PC-9 (cell line): ENCODE results near the gene PIK3CG. TPM values are rescaled to one million over a fixed set of nuclear protein-coding genes. Genes with fewer than 3 reads are reported as not detected.

Experiments
- BruUV-seq: library from RNA; stranded (reverse); fragments of 400-500 nt; replicated peaks from 2 replicates; lab custom pipeline; 2021; lab: Mats Ljungman, UMichigan
- CTCF ChIA-PET: fragments of 300-600 bp; sonication (Branson Sonifier 250); formaldehyde crosslinking; loops from one replicate; lab custom pipeline; 2022; ENCODE audit warnings: antibody characterized with exemption; lab: Charles Lee
- POLR2A ChIA-PET: fragments of 300-600 bp; sonication (Branson Sonifier 250); formaldehyde crosslinking; loops from one replicate; lab custom pipeline; 2022; ENCODE audit warnings: antibody characterized with exemption; ENCODE audit not compliant: unreplicated experiment; lab: Charles Lee
- DNase-seq, 2 experiments: peaks; one replicate each; pipeline versions ENCODE4 v3.0.0 to v3.0.0-alpha.2; 2015 to 2022; ENCODE audit warnings: mixed read lengths in 1 of 2
- H2AFZ ChIP-seq: fragments of 200-600 bp; sonication (generic); 2 replicates; pipeline ENCODE4 v1.8.1; 2017; ENCODE audit warnings: antibody characterized with exemption
- H3F3A ChIP-seq: fragments of 200-600 bp; sonication (generic); 2 replicates; pipeline ENCODE4 v1.8.1; 2017; ENCODE audit warnings: antibody characterized with exemption, mild to moderate bottlenecking, low read depth; ENCODE audit not compliant: insufficient read depth
- H3K27ac ChIP-seq: fragments of 200-600 bp; sonication (generic); 2 replicates; pipeline ENCODE4 v1.6.1; 2016; ENCODE audit warnings: mixed run types
- H3K27me3 ChIP-seq: fragments of 200-600 bp; sonication (generic); 2 replicates; pipeline ENCODE4 v1.6.1; 2016; ENCODE audit warnings: low read depth, mixed run types; ENCODE audit not compliant: insufficient read depth
- H3K36me3 ChIP-seq: fragments of 200-600 bp; sonication (generic); 2 replicates; pipeline ENCODE4 v1.6.1; 2016; ENCODE audit warnings: low read depth, mixed run types
- H3K4me1 ChIP-seq: fragments of 200-600 bp; sonication (generic); replicated peaks from 2 replicates; pipeline ENCODE4 v1.6.1; 2016; ENCODE audit warnings: mixed run types; ENCODE audit not compliant: insufficient read depth
- H3K4me2 ChIP-seq: fragments of 200-600 bp; sonication (generic); 2 replicates; pipeline ENCODE4 v1.6.1; 2017; ENCODE audit warnings: mixed run types
- H3K4me3 ChIP-seq: fragments of 200-600 bp; sonication (generic); 2 replicates; pipeline ENCODE4 v1.6.1; 2016; ENCODE audit warnings: mixed run types
- H3K79me2 ChIP-seq: fragments of 200-600 bp; sonication (generic); 2 replicates; pipeline ENCODE4 v1.6.1; 2017; ENCODE audit warnings: low read depth, mixed run types
- H3K9me2 ChIP-seq: fragments of 200-600 bp; sonication (generic); 2 replicates; pipeline ENCODE4 v1.8.1; 2017; ENCODE audit warnings: mild to moderate bottlenecking; ENCODE audit not compliant: insufficient read depth
- H3K9me3 ChIP-seq: fragments of 200-600 bp; sonication (generic); 2 replicates; pipeline ENCODE4 v1.8.1; 2016; ENCODE audit warnings: low read depth; ENCODE audit not compliant: insufficient read depth
- H4K20me1 ChIP-seq: fragments of 200-600 bp; sonication (generic); 2 replicates; pipeline ENCODE4 v1.8.1; 2017; ENCODE audit not compliant: insufficient read depth
- EZH2 ChIP-seq: fragments of 200-600 bp; sonication (generic); IDR thresholded peaks from 2 replicates; pipeline ENCODE4 v1.8.0; 2017; ENCODE audit warnings: antibody characterized with exemption, low read depth
- intact Hi-C: fragments of 100-400 bp; cut with micrococcal nuclease; formaldehyde crosslinking; loops from one replicate; pipeline ENCODE4 v1.10.0; 2022; ENCODE audit not compliant: unreplicated experiment
- total RNA-seq: library from RNA; stranded (reverse); gene quantifications from 2 replicates; pipeline ENCODE4 v1.2.3, GENCODE V29; 2021
- TF ChIP-seq, protein P1 (sequence below): fragments of 200-600 bp; sonication (generic); conservative IDR thresholded peaks from 2 replicates; pipeline ENCODE4 v1.6.1; 2017; ENCODE audit warnings: mixed run types, antibody characterized with exemption, mild to moderate bottlenecking, moderate library complexity

Gene PIK3CG
- total RNA-seq, 1 experiment from 2014 or later: not detected

DNA sequence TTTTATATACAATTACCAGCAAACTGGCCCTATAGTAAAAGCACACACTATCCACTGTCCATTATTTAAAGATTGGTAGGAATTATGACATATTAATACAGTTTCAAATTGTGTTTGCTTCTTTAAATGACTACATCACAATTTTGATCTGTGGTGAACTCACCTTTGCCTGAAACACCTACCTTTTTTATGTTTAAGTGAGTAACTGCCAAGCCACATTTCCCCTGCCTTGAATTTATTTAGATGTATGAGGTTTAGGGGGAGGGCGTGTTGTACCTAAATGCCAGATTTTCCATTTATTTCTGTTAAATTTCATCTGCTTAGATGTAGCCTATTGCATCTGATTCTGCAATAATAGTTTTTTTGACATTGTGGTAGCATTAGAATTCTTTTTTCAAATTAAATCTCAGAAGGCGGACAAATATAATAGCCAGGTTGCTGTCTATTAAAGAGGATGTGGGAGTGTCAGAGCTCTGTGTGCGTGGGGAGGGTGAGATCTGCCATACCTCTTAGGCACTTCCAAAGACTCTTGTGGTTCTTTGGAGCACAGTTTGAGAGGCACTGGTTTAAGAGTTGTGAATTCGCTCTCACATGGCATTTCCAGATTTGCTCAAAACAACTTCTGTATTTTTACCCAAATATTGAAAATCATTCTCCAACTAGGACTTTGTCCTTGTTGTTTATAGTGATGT is 13.8 kb downstream of the PIK3CG start:
- POLR2A ChIA-PET: no interaction called here
- no peak for DNase-seq
- no peaks in the 10 kb centered on the region for H4K20me1 ChIP-seq
- no TSS peak for BruUV-seq
- no peaks in the 10 kb centered on the region for H3K9me2 ChIP-seq
- no peaks in the 10 kb centered on the region for H3K36me3 ChIP-seq
- H3F3A ChIP-seq: no peaks in the 10 kb centered on the region
- CTCF ChIA-PET: no interaction called here
- no peak overlapping the region for H3K4me3 ChIP-seq
- no peaks in the 10 kb centered on the region for H3K9me3 ChIP-seq
- no peak overlapping the region for H3K27ac ChIP-seq
- H3K79me2 ChIP-seq: no peaks in the 10 kb centered on the region
- intact Hi-C loops: no loop called here
- TF ChIP-seq, protein P1, sequence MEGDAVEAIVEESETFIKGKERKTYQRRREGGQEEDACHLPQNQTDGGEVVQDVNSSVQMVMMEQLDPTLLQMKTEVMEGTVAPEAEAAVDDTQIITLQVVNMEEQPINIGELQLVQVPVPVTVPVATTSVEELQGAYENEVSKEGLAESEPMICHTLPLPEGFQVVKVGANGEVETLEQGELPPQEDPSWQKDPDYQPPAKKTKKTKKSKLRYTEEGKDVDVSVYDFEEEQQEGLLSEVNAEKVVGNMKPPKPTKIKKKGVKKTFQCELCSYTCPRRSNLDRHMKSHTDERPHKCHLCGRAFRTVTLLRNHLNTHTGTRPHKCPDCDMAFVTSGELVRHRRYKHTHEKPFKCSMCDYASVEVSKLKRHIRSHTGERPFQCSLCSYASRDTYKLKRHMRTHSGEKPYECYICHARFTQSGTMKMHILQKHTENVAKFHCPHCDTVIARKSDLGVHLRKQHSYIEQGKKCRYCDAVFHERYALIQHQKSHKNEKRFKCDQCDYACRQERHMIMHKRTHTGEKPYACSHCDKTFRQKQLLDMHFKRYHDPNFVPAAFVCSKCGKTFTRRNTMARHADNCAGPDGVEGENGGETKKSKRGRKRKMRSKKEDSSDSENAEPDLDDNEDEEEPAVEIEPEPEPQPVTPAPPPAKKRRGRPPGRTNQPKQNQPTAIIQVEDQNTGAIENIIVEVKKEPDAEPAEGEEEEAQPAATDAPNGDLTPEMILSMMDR: no peak
- TF ChIP-seq EZH2: no peak
- no peak overlapping the region for H3K4me2 ChIP-seq
- no peak overlapping the region for H2AFZ ChIP-seq
- no peaks in the 10 kb centered on the region for H3K4me1 ChIP-seq
- H3K27me3 ChIP-seq: no peaks in the 10 kb centered on the region

DNA sequence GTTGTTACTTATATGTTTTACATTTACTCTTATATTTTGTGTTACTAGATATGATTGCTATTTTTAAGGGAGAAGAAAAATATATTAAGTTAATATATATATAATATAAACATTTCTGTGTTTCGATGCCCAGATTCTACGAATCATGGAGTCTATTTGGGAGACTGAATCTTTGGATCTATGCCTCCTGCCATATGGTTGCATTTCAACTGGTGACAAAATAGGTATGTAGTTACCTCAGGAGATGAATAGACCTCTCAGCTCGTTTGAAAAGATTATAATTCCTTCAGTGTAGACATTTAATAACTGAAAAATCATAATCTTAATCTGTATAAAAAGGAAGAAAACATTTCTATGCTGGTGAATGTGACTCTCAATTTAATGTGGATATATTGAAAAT is 16.9 kb downstream of the PIK3CG start:
- H3K4me1 ChIP-seq: no peaks in the 10 kb centered on the region
- ChIA-PET POLR2A (no interaction called here), CTCF (no interaction called here)
- H4K20me1 ChIP-seq: no peaks in the 10 kb centered on the region
- H3K4me2 ChIP-seq: no peak overlapping the region
- BruUV-seq: no TSS peak
- H2AFZ ChIP-seq: no peak overlapping the region
- DNase-seq: no peak
- no peaks in the 10 kb centered on the region for H3K9me3 ChIP-seq
- no peaks in the 10 kb centered on the region for H3K27me3 ChIP-seq
- H3K27ac ChIP-seq: no peak overlapping the region
- H3K36me3 ChIP-seq: no peaks in the 10 kb centered on the region
- H3F3A ChIP-seq: no peaks in the 10 kb centered on the region
- no peaks in the 10 kb centered on the region for H3K9me2 ChIP-seq
- no peak overlapping the region for H3K4me3 ChIP-seq
- no peak for TF ChIP-seq EZH2
- TF ChIP-seq, protein P1: no peak
- intact Hi-C loops: no loop called here
- H3K79me2 ChIP-seq: no peaks in the 10 kb centered on the region

DNA sequence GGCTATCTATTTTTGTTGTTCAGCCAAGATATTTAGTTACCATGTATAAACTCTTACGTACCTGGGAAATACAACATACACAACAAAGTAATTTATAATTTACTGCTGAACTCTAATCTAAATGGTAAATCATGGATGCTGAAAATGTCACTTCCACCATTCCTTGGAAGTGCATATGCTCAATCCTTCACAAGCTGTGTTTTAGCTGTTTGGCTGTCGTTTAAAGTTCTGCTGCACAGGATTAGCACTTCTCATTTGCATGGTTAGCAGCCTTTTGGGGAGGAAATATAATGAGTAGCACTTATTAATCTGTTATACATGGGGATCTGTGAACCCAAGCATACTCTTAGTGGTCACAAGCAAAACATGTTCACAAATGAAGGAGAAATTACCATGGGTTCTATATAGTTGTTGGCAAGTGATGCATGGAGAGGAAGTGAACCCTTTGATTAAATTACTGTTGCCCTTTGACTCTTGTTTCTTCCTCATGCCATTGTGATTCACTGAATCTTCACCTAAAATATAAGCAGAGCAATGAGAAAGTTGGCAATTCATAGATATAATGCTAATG is 18.5 kb downstream of the PIK3CG start:
- Histone ChIP-seq H3K4me3 (no peak overlapping the region), H3K79me2 (no peaks in the 10 kb centered on the region), H3K27me3 (no peaks in the 10 kb centered on the region), H3K9me3 (no peaks in the 10 kb centered on the region), H3K4me1 (no peaks in the 10 kb centered on the region), H3K36me3 (no peaks in the 10 kb centered on the region), H3K9me2 (no peaks in the 10 kb centered on the region), H4K20me1 (no peaks in the 10 kb centered on the region), H3K27ac (no peak overlapping the region), H3F3A (no peaks in the 10 kb centered on the region), H3K4me2 (no peak overlapping the region), H2AFZ (no peak overlapping the region)
- POLR2A ChIA-PET: no interaction called here
- TF ChIP-seq, protein P1: no peak
- no peak for TF ChIP-seq EZH2
- intact Hi-C loops: no loop called here
- BruUV-seq: no TSS peak
- DNase-seq: no peak
- CTCF ChIA-PET: no interaction called here
